AG09319 (cell line): ENCODE results near the gene CLCNKB.
A peak's percentile ranks its signal among the peaks of the same experiment; 100 is the strongest.
"Not testable (repeated sequence)": the region's sequence is repeated elsewhere in the genome, so short reads cannot be mapped to it uniquely, and the experiment has no call there.

Experiments
- DNase-seq: peaks from one replicate; pipeline ENCODE4 v3.0.0-alpha.2; 2010; ENCODE audit warnings: low read depth; ENCODE audit errors: extremely low read depth
- TF ChIP-seq, protein P1 (sequence below): IDR thresholded peaks from 2 replicates; pipeline ENCODE4 v1.5.1; 2011; ENCODE audit warnings: low read depth, mild to moderate bottlenecking, inconsistent platforms, low read length, moderate library complexity

The CLCNKB gene

DNA sequence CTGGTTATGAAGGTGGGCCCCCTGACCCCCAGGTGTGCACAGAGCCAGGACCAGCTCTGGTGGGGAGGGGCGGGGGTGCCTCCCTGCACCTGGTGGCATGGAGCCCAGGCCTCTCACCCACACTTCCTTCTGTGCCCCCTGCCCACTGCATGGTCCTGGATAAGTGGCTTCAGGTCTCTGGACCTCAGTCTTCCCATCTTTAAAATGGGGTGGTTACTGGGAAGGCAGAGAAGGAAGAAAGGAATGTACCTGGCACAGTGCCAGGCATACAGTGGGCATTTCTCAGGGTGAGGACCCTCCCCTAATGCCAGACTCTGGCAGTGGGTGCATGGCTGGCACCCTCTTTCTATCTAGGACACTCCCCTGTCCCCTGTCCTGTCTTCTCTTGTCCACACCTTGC is 14.3 kb upstream of the CLCNKB start:
- TF ChIP-seq, protein P1, sequence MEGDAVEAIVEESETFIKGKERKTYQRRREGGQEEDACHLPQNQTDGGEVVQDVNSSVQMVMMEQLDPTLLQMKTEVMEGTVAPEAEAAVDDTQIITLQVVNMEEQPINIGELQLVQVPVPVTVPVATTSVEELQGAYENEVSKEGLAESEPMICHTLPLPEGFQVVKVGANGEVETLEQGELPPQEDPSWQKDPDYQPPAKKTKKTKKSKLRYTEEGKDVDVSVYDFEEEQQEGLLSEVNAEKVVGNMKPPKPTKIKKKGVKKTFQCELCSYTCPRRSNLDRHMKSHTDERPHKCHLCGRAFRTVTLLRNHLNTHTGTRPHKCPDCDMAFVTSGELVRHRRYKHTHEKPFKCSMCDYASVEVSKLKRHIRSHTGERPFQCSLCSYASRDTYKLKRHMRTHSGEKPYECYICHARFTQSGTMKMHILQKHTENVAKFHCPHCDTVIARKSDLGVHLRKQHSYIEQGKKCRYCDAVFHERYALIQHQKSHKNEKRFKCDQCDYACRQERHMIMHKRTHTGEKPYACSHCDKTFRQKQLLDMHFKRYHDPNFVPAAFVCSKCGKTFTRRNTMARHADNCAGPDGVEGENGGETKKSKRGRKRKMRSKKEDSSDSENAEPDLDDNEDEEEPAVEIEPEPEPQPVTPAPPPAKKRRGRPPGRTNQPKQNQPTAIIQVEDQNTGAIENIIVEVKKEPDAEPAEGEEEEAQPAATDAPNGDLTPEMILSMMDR: no peak
- DNase-seq: no peak

DNA sequence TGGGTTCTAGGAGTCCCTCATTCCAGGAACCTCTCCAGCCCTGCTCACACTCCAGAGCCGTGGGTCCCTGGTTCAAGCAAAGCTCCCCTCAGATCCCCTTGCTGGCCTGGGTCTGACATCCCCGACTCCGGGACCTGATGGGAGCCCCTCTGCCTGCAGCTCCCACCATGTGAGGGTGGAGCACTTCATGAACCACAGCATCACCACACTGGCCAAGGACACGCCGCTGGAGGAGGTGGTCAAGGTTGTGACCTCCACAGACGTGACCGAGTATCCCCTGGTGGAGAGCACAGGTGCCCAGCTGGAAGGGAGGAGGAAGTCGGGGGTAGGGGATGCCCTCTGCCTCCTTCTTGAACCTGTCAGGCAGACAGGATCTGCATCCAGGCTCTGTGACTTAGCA is 12.0 kb upstream of the CLCNKB start:
- TF ChIP-seq, protein P1: no peak
- DNase-seq: no peak

DNA sequence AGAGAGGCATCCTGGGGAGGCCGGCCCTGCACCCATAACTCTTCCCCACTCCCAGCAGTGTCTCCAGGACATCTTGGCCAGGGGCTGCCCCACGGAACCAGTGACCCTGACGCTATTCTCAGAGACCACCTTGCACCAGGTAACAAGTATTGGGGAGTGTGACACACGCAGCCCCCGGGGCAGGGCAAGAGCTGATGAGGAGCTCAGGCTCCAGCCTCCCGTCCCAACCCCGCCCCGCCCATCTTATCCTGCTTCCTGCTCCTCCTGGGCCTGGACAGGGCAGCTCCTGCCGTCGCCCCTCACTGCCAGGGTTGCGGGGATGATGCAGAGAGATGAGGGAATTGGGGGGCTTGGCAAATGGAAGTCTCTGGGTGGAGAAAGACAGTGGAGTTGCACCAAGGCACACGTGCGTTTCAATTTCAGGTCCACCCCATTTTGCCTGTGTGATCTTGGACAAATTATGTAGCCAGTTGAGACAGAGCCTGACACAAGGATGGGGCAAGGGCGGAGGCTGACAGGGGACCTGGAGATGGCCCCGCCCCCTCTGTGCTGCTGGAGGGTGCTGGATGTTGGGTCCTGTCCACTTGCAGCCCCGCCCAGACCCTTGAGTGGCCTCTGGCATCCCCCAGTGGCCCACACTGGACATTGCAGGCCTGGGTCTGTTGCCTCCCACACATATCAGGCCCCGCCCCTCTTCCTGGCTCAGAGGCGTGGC is 11.0 kb upstream of the CLCNKB start:
- TF ChIP-seq, protein P1: peak; percentile 98
- DNase-seq: peak; percentile 57

DNA sequence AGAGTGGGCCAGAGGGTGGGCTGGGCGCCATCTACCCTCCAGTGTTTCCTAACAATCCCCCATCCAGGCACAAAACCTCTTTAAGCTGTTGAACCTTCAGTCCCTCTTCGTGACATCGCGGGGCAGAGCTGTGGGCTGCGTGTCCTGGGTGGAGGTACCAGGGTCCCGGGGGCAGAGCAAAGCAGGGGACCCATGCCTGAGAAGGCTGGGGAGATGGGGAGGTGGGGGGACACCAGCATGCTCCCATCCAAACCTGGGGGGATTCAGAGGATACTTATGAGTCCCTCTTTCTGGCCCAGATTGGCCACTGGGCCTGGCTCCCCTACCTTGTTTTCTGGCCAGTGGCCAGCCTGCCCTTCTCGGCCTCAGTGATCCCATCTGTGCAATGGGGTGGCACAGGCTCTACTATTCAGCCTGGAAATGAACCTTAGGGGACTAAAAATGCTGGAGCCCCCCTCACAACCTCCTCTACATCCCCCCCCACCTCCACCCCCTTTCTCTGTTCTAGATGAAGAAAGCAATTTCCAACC is 10.4 kb upstream of the CLCNKB start:
- DNase-seq: not testable (repeated sequence)

DNA sequence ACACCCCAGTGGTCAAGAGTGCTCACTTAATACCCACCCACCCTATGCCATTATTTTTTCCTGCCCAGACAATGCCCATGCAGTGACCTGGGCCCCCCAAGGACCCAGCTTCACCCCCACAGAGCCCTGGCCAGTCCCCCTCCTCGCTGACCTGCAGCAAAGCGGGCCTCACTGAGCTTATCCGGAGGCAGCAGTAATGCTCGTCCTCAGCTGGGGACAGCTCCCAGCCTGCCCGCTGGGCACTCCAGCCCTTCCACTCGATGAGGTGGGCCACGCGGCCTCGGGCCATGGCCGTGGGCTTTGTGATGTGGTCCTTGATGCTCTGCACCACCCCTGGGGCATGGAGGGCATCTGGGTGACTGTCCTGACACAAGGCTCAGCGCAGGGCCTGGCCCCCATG is 7.1 kb upstream of the CLCNKB start:
- DNase-seq: not testable (repeated sequence)

DNA sequence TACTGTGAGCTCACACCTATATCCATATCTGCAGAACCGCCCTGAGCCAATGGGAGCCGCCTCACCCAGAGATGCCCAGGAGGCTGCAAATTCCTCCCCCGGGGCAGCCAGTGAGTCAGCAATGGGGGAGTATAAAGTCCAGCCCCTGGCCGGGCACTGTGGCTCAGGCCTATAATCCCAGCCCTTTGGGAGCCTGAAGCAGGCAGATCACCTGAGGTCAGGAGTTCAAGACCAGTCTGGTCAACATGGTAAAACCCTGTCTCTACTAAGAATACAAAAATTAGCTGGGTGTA is 5.0 kb upstream of the CLCNKB start:
- no peak for DNase-seq

DNA sequence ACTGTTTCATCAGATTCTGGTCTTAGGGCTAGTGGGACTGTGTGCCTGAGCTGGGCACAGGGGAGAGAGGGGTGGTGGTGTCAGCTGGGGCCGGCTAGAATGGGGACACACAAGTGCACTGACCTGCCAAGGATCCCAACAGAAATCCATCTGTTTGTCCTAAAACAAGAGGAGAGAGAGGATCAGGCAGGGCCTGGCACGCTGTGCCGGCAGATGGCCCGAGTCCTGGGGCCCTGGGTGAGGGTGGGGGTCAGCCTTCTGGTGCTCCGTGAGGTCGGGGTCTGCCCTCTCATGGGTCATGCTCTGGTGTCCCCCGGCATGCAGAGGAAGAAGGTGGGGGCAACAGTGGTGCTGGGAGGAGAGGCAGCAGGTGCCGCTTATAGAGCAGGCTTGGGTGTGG is 3.7 kb upstream of the CLCNKB start:
- not testable (repeated sequence) for DNase-seq

More for the DNA sequence above, 5.0 kb upstream of the CLCNKB start:
- TF ChIP-seq, protein P1: no peak

DNA sequence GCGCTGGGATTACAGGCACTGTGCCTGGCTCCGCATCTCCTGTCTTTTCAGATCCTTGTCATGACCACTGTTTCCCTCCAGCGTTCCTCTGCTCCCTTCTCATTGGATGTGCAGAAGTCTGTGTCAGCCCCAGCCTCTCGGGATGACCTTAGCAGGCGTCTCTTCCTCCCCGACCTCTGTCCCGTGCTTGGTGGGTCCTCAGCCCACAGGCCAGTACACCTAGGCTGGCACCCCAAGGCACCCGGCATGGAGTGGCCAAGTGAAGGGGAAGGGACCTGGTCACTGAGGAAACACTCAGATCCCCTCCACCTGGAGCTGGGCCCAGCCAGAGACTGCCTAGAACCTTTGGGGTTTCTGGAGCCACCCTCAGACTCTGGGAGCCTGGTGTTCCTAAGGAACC is 2.4 kb upstream of the CLCNKB start:
- TF ChIP-seq, protein P1: no peak
- no peak for DNase-seq

DNA sequence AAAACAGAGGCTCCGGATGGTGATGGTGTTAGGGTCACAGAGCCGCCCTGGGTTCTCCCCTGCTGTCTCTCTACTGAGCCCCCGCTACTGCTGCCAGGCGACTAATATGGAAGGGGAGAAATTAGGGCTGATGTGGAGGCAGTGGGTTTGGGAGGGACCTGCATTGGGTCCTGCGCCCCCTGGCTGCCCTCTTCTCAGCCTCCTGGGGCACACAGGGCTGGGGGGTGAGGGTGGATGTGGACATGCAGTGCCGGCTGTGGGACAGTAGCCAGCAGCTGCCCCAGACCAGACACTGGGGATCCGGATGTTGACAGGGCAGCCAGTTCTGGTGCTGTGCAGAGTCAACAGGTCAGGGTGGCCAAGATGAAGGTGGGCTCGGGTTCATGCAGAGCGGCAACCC is 1.5 kb upstream of the CLCNKB start:
- no peak for DNase-seq

DNA sequence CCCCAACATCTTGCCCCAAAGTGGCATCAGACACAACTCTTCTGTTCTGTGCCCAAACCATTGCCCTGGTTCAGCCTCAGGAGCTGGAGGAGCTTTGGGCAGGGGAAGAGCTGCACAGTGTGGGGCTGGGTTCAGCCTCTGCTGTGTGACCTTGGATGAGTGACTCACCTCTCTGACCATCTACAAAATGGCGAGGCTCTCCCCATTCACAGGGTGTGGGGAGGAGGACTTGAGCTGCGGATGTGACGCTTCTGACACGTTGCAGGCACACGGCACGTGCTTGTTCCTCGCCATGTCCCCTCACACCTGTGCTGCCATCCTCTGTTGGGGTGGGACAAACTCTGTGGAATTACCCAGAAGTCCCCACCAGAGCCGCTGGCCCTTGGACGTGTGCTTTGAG is 928 bp upstream of the CLCNKB start:
- DNase-seq: not testable (repeated sequence)

More for the DNA sequence above, 1.5 kb upstream of the CLCNKB start:
- TF ChIP-seq, protein P1: no peak; the same call in 1 of the 2 replicates
